Panc1 (cell line): ENCODE data around the gene PCED1B.

ENCODE experiments used
- CTCF ChIP-seq: fragments of 450-650 bp; IDR thresholded peaks from 2 replicates; pipeline ENCODE4 v1.5.1; 2017; ENCODE audit warnings: mild to moderate bottlenecking
- POLR2AphosphoS5 ChIP-seq: IDR thresholded peaks from 2 replicates; pipeline ENCODE4 v1.6.1; 2012; ENCODE audit warnings: mild to moderate bottlenecking, low read depth, low read length, moderate library complexity
- REST ChIP-seq, 2 experiments: IDR thresholded peaks; 2 replicates each; pipeline ENCODE4 v1.6.1; 2011 to 2012; ENCODE audit warnings: low read depth in 2 of 2, control low read depth in 1 of 2, low read length in 1 of 2, mild to moderate bottlenecking in 1 of 2, moderate library complexity in 1 of 2; ENCODE audit not compliant: insufficient read depth in 1 of 2
- SIN3A ChIP-seq: IDR thresholded peaks from 2 replicates; pipeline ENCODE4 v1.6.1; 2012; ENCODE audit warnings: low read depth, mild to moderate bottlenecking, low read length, moderate library complexity, borderline replicate concordance; ENCODE audit not compliant: insufficient read depth
- TCF7L2 ChIP-seq: IDR thresholded peaks from 2 replicates; pipeline ENCODE4 v1.6.1; 2011; ENCODE audit warnings: mild to moderate bottlenecking, low read depth, low read length, inconsistent platforms

GRCh38 chr12:47121146-47121545 is 41.7 kb downstream of the PCED1B start:
- no peak for TF ChIP-seq CTCF
- no peak for TF ChIP-seq POLR2AphosphoS5
- no peak for TF ChIP-seq SIN3A
- no peak for TF ChIP-seq REST (IDR thresholded peaks at IDR 0.05; ENCODE audit: insufficient read depth in 1 of 2, low read depth in 2 of 2, low read length in 1 of 2)
- no peak for TF ChIP-seq TCF7L2
